ENCODE results near the gene SNUPN. TPM values are rescaled to one million over a fixed set of nuclear protein-coding genes. Genes with fewer than 3 reads are reported as not detected.

The SNUPN gene
- polyA plus RNA-seq, 1 of the 3 experiments (the other 2 are of a cell fraction), result 31.7 TPM

DNA sequence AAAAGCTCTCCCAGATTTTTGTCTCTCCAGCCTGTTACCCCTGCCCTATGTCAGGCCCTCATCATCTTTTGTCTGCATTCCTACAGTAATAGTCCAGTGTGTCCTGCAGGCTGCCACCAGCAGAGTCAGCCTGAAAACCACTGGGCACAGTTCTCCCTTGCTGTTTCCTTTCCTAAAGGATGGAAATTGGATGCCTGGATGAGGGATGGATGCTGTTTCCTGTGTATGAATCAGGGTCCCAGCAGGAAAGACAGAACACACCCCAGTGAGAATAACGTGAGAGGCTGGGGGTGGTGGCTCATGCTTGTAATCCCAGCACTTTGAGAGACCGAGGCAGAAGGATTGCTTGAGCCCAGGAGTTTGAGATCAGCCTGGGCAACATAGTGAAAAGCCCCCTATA, 18.9 kb upstream of the SNUPN start:
- Histone ChIP-seq H3K9ac (no peak overlapping the region), H4K20me1 (ENCODE audit: insufficient read depth) (no peaks in the 10 kb centered on the region), H3K4me3 (ENCODE audit: low read depth in 2 of 2, low read length in 1 of 2) (no peak overlapping the region), H3K36me3 (replicated peaks in 1 of 2; ENCODE audit: control insufficient read depth in 1 of 2, insufficient read depth in 2 of 2, low read length in 1 of 2) (no peaks in the 10 kb centered on the region), H3K9me3 (no peaks in the 10 kb centered on the region), H3K9me2 (no peaks in the 10 kb centered on the region), H3F3A (replicated peaks; ENCODE audit: insufficient read depth) (peaks cover 20% of the 10 kb centered on the region), H3K4me2 (no peak overlapping the region), H2AFZ (ENCODE audit: low read depth) (no peak overlapping the region), H3K27ac (ENCODE audit: low read depth in 2 of 2, low read length in 1 of 2) (no peak overlapping the region), H3K79me2 (ENCODE audit: insufficient read depth) (peaks cover 43% of the 10 kb centered on the region), H3K4me1 (ENCODE audit: control insufficient read depth in 1 of 2, insufficient read depth in 2 of 2, low read depth in 1 of 2, low read length in 1 of 2) (peaks cover 5 to 17% of the 10 kb centered on the region in 2 experiments; a peak in 3 of 4 replicates), H3K27me3 (ENCODE audit: insufficient read depth) (no peaks in the 10 kb centered on the region)
- ChIA-PET CTCF (interaction anchor here (0.6 kb wide), 1 partner anchor 26 kb away, joined by 3 read pairs; no protein-coding TSS in a partner anchor), POLR2A (no interaction called here)
- 59% methylated on average over 2 of the region's 2 CpGs for WGBS (ENCODE audit: low lambda C conversion rate)
- TF ChIP-seq NFIC (IDR thresholded peaks at IDR 0.05; ENCODE audit: borderline replicate concordance) (no peak), EZH2phosphoT487 (IDR thresholded peaks at IDR 0.05; ENCODE audit: borderline replicate concordance, low read depth) (no peak), CTCF (IDR thresholded peaks at IDR 0.05) (no peak), CHD2 (IDR thresholded peaks at IDR 0.05; ENCODE audit: low read length, partially characterized antibody) (no peak), GABPA (IDR thresholded peaks at IDR 0.05; ENCODE audit: low read depth) (no peak), FOXM1 (IDR thresholded peaks at IDR 0.05; ENCODE audit: low read depth) (no peak), EP300 (IDR thresholded peaks at IDR 0.05; ENCODE audit: borderline replicate concordance in 1 of 2, low read depth in 1 of 2, low read length in 1 of 2) (no peak), RAD21 (IDR thresholded peaks at IDR 0.05; ENCODE audit: low read length) (no peak), RXRA (IDR thresholded peaks at IDR 0.05; ENCODE audit: borderline replicate concordance, low read depth) (no peak), FOSL2 (IDR thresholded peaks at IDR 0.05; ENCODE audit: borderline replicate concordance, low read depth) (no peak), ELF1 (IDR thresholded peaks at IDR 0.05) (no peak), IRF3 (IDR thresholded peaks at IDR 0.05; ENCODE audit: low read depth, low read length) (no peak), MXI1 (IDR thresholded peaks at IDR 0.05; ENCODE audit: low read depth, low read length) (no peak), JUND (IDR thresholded peaks at IDR 0.05) (no peak), FOXJ3 (CRISPR knock-in tag; IDR thresholded peaks at IDR 0.05) (no peak)
- TF ChIP-seq, protein P1, sequence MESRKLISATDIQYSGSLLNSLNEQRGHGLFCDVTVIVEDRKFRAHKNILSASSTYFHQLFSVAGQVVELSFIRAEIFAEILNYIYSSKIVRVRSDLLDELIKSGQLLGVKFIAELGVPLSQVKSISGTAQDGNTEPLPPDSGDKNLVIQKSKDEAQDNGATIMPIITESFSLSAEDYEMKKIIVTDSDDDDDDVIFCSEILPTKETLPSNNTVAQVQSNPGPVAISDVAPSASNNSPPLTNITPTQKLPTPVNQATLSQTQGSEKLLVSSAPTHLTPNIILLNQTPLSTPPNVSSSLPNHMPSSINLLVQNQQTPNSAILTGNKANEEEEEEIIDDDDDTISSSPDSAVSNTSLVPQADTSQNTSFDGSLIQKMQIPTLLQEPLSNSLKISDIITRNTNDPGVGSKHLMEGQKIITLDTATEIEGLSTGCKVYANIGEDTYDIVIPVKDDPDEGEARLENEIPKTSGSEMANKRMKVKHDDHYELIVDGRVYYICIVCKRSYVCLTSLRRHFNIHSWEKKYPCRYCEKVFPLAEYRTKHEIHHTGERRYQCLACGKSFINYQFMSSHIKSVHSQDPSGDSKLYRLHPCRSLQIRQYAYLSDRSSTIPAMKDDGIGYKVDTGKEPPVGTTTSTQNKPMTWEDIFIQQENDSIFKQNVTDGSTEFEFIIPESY (IDR thresholded peaks at IDR 0.05; ENCODE audit: borderline replicate concordance, low read depth), result no peak
- TF ChIP-seq, protein P2, sequence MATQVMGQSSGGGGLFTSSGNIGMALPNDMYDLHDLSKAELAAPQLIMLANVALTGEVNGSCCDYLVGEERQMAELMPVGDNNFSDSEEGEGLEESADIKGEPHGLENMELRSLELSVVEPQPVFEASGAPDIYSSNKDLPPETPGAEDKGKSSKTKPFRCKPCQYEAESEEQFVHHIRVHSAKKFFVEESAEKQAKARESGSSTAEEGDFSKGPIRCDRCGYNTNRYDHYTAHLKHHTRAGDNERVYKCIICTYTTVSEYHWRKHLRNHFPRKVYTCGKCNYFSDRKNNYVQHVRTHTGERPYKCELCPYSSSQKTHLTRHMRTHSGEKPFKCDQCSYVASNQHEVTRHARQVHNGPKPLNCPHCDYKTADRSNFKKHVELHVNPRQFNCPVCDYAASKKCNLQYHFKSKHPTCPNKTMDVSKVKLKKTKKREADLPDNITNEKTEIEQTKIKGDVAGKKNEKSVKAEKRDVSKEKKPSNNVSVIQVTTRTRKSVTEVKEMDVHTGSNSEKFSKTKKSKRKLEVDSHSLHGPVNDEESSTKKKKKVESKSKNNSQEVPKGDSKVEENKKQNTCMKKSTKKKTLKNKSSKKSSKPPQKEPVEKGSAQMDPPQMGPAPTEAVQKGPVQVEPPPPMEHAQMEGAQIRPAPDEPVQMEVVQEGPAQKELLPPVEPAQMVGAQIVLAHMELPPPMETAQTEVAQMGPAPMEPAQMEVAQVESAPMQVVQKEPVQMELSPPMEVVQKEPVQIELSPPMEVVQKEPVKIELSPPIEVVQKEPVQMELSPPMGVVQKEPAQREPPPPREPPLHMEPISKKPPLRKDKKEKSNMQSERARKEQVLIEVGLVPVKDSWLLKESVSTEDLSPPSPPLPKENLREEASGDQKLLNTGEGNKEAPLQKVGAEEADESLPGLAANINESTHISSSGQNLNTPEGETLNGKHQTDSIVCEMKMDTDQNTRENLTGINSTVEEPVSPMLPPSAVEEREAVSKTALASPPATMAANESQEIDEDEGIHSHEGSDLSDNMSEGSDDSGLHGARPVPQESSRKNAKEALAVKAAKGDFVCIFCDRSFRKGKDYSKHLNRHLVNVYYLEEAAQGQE (IDR thresholded peaks at IDR 0.05; ENCODE audit: low read depth, low read length), result no peak
- TF ChIP-seq, protein P3, sequence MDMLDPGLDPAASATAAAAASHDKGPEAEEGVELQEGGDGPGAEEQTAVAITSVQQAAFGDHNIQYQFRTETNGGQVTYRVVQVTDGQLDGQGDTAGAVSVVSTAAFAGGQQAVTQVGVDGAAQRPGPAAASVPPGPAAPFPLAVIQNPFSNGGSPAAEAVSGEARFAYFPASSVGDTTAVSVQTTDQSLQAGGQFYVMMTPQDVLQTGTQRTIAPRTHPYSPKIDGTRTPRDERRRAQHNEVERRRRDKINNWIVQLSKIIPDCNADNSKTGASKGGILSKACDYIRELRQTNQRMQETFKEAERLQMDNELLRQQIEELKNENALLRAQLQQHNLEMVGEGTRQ (IDR thresholded peaks at IDR 0.05; ENCODE audit: borderline replicate concordance, low read depth, low read length), result no peak
- no peak for DNase-seq

All from SK-N-SH (cell line).